Ammon's horn (tissue), 1 donor: ENCODE results near the gene AP2A2.

Experiments used
- DNase-seq: peaks from one replicate; pipeline ENCODE4 v3.0.0-alpha.2; 2016; ENCODE audit warnings: low spot score

Gene AP2A2

GRCh38 chr11:898540-899190 lies 27.0 kb upstream of the AP2A2 start:
- DNase-seq, result peak; percentile 32

GRCh38 chr11:899724-900123 lies 25.9 kb upstream of the AP2A2 start:
- DNase-seq, result no peak

- DNase-seq, result no peak
These were observed 25.1 kb upstream of the AP2A2 start for GRCh38 chr11:900545-900944.

GRCh38 chr11:901452-902061 lies 24.1 kb upstream of the AP2A2 start:
- no peak for DNase-seq

- no peak for DNase-seq
These were observed 21.3 kb upstream of the AP2A2 start for GRCh38 chr11:904380-904779.

- no peak for DNase-seq
These were observed 19.7 kb upstream of the AP2A2 start for GRCh38 chr11:905952-906351.

GRCh38 chr11:907668-908067 lies 18.0 kb upstream of the AP2A2 start:
- DNase-seq, result no peak

GRCh38 chr11:908273-908672 lies 17.4 kb upstream of the AP2A2 start:
- no peak for DNase-seq

- DNase-seq, result no peak
These were observed 16.3 kb upstream of the AP2A2 start for GRCh38 chr11:909406-909805.

GRCh38 chr11:910044-910588 lies 15.6 kb upstream of the AP2A2 start:
- no peak for DNase-seq

GRCh38 chr11:910589-911030 lies 15.1 kb upstream of the AP2A2 start, which contains the start of gene CHID1:
CHID1 (minus strand) TSS chr11:910810; CDS start chr11:904816, 5,994 bp downstream.
- peak; percentile 77 for DNase-seq

GRCh38 chr11:911031-911889 lies 14.4 kb upstream of the AP2A2 start:
- peak; percentile 18 for DNase-seq

- DNase-seq, result no peak
These were observed 13.8 kb upstream of the AP2A2 start for GRCh38 chr11:911890-912219.

GRCh38 chr11:912266-912665 lies 13.4 kb upstream of the AP2A2 start:
- no peak for DNase-seq

- DNase-seq, result no peak
These were observed 12.6 kb upstream of the AP2A2 start for GRCh38 chr11:913043-913442.

- no peak for DNase-seq
These were observed 11.5 kb upstream of the AP2A2 start for GRCh38 chr11:914204-914603.

GRCh38 chr11:914747-915501 lies 10.7 kb upstream of the AP2A2 start:
- peak; percentile 60 for DNase-seq

GRCh38 chr11:917426-917825 lies 8.2 kb upstream of the AP2A2 start:
- no peak for DNase-seq

GRCh38 chr11:921921-922678 lies 3.6 kb upstream of the AP2A2 start:
- no peak for DNase-seq

- no peak for DNase-seq
These were observed 1.8 kb upstream of the AP2A2 start for GRCh38 chr11:923691-924405.
